ENCODE measurements around the gene PRELP.

GRCh38 chr1:203523667-203524066 is 48.1 kb downstream of the PRELP start:
- TF ChIP-seq YY1 (IDR thresholded peaks at IDR 0.05; ENCODE audit: insufficient read depth, insufficient read length), result no peak
- no peak for TF ChIP-seq ZNF274 (IDR thresholded peaks at IDR 0.05; ENCODE audit: low read depth, low read length)
